Endothelial cell of umbilical vein (primary cell): ENCODE results near the gene CTSW. TPM values are rescaled to one million over a fixed set of nuclear protein-coding genes. Genes with fewer than 3 reads are reported as not detected.
A peak's percentile ranks its signal among the peaks of the same experiment; 100 is the strongest.

Experiments
- BruUV-seq: library from RNA; stranded (reverse); fragments of 400-500 nt; replicated peaks from 2 replicates; lab custom pipeline; 2021; lab: Mats Ljungman, UMichigan
- CTCF ChIA-PET: fragments of 300-600, 350-600 bp; sonication (Branson Sonifier 250); formaldehyde crosslinking; loops from one replicate; lab custom pipeline; 2021; ENCODE audit warnings: antibody characterized with exemption, inconsistent platforms; lab: Charles Lee
- POLR2A ChIA-PET: fragments of 300-600, 350-600 bp; sonication (Branson Sonifier 250); formaldehyde crosslinking; loops from one replicate; lab custom pipeline; 2021; ENCODE audit warnings: antibody characterized with exemption, inconsistent platforms; lab: Charles Lee
- DNase-seq: peaks from one replicate; pipeline ENCODE4 v3.0.0-alpha.2; 2011; ENCODE audit warnings: low read depth, low spot score
- FAIRE-seq: peaks from 2 replicates; lab custom pipeline; 2011; peaks lifted over from hg19 to GRCh38; lab: Jason Lieb, UNC
- H2AFZ ChIP-seq: 2 replicates; pipeline ENCODE4 v1.6.0; 2012; ENCODE audit warnings: low read depth, low read length, control low read depth, inconsistent platforms
- H3K27ac ChIP-seq: 2 replicates; pipeline ENCODE4 v1.5.1; 2011; ENCODE audit warnings: low read depth, mild to moderate bottlenecking, control low read depth, low read length, moderate library complexity; ENCODE audit not compliant: insufficient read depth
- H3K27me3 ChIP-seq, 2 experiments: 2 replicates each; pipeline versions ENCODE4 v1.6.0 to v1.6.1; 2011; ENCODE audit warnings: low read length in 2 of 2, mixed read lengths in 1 of 2; ENCODE audit not compliant: control insufficient read depth in 2 of 2, insufficient read depth in 2 of 2
- H3K36me3 ChIP-seq, 2 experiments: 2 replicates in 1 of 2; 3 replicates in 1 of 2; pipeline ENCODE4 v1.5.1; 2011; ENCODE audit warnings: low read length in 2 of 2, mild to moderate bottlenecking in 1 of 2, moderate library complexity in 1 of 2; ENCODE audit not compliant: control insufficient read depth in 2 of 2, insufficient read depth in 2 of 2; ENCODE audit errors: extremely low read depth in 1 of 2
- H3K4me1 ChIP-seq: 3 replicates; pipeline ENCODE4 v1.5.1; 2011; ENCODE audit warnings: mild to moderate bottlenecking, low read length; ENCODE audit not compliant: control insufficient read depth, insufficient read depth; ENCODE audit errors: extremely low read depth
- H3K4me2 ChIP-seq: 2 replicates; pipeline ENCODE4 v1.6.1; 2011; ENCODE audit warnings: low read length, control low read depth, mixed read lengths; ENCODE audit not compliant: insufficient read depth
- H3K4me3 ChIP-seq, 3 experiments: fragments of 200-600 bp in 1 of 3; sonication (generic), shearing (Covaris generic) in 1 of 3; replicated peaks in 1 of 3; 2 replicates each; pipeline ENCODE4 v1.5.1; 2011 to 2016; ENCODE audit warnings: control low read depth in 3 of 3, low read length in 3 of 3, mild to moderate bottlenecking in 2 of 3, inconsistent platforms in 1 of 3, low read depth in 1 of 3, moderate library complexity in 1 of 3; ENCODE audit not compliant: insufficient read depth in 1 of 3
- H3K79me2 ChIP-seq: 2 replicates; pipeline ENCODE4 v1.6.0; 2012; ENCODE audit warnings: low read length, inconsistent platforms; ENCODE audit not compliant: control insufficient read depth, insufficient read depth
- H3K9ac ChIP-seq: replicated peaks from 2 replicates; pipeline ENCODE3; 2011; ENCODE audit warnings: low read length, control low read depth; ENCODE audit not compliant: insufficient read depth; ENCODE audit errors: extremely low read depth
- H3K9me1 ChIP-seq: replicated peaks from 3 replicates; pipeline ENCODE4 v1.6.0; 2011; ENCODE audit warnings: mild to moderate bottlenecking, low read length; ENCODE audit not compliant: control insufficient read depth, insufficient read depth; ENCODE audit errors: extremely low read depth
- H3K9me3 ChIP-seq: replicated peaks from 2 replicates; pipeline ENCODE4 v1.5.1; 2012; ENCODE audit warnings: low read length, inconsistent platforms; ENCODE audit not compliant: control insufficient read depth, insufficient read depth
- H4K20me1 ChIP-seq: replicated peaks from 2 replicates; pipeline ENCODE3; 2011; ENCODE audit warnings: mild to moderate bottlenecking, low read length; ENCODE audit not compliant: control insufficient read depth, insufficient read depth; ENCODE audit errors: extremely low read depth
- CTCF ChIP-seq, 2 donors: IDR thresholded peaks; 1 replicate in 1 of 2; 2 replicates in 1 of 2; pipeline ENCODE4 v1.5.1; 2011; ENCODE audit warnings: low read length in 2 of 2, mild to moderate bottlenecking in 2 of 2, moderate library complexity in 2 of 2, control low read depth in 1 of 2, inconsistent platforms in 1 of 2, low read depth in 1 of 2; ENCODE audit not compliant: insufficient read depth in 1 of 2; ENCODE audit errors: extremely low read depth in 1 of 2
- GATA2 ChIP-seq: IDR thresholded peaks from 2 replicates; pipeline ENCODE4 v1.7.0; 2011; ENCODE audit warnings: low read depth, mild to moderate bottlenecking, moderate library complexity, mixed read lengths, low read length; ENCODE audit not compliant: insufficient read length, insufficient read depth
- JUN ChIP-seq: IDR thresholded peaks from 2 replicates; pipeline ENCODE4 v1.6.1; 2011; ENCODE audit warnings: borderline replicate concordance, low read depth; ENCODE audit not compliant: insufficient read length, insufficient read depth
- POLR2A ChIP-seq: IDR thresholded peaks from 2 replicates; pipeline ENCODE4 v1.6.1; 2012; ENCODE audit warnings: low read depth, mild to moderate bottlenecking, control low read depth, low read length
- POLR2AphosphoS5 ChIP-seq: IDR thresholded peaks from 2 replicates; pipeline ENCODE4 v1.6.1; 2012; ENCODE audit warnings: low read depth, mild to moderate bottlenecking, control low read depth, low read length, moderate library complexity; ENCODE audit not compliant: insufficient read depth
- dilution Hi-C: fragments of 300-500 bp; cut with MboI; formaldehyde crosslinking; loops from one replicate; pipeline ENCODE4 v1.15.0; 2019; ENCODE audit warnings: low sequenced_read_pairs; ENCODE audit not compliant: extremely low pct_ligation_motif_present
- intact Hi-C: fragments of 100-400 bp; cut with micrococcal nuclease; formaldehyde crosslinking; loops from one replicate; pipeline ENCODE4 v1.10.0; 2022
- polyA plus RNA-seq, 4 experiments: library from polyadenylated mRNA; depleted of rRNA in 3 of 4; stranded (reverse) in 3 of 4; unstranded in 1 of 4; fragments of >200 nt; gene quantifications; 2 replicates each; pipeline versions ENCODE4 v1.2.1 to v1.2.3, GENCODE V29; 2011 to 2012; ENCODE audit warnings: missing spikeins in 1 of 4
- total RNA-seq: library from RNA; stranded (reverse); gene quantifications from 2 replicates; pipeline ENCODE4 v1.2.3, GENCODE V29; 2021

CTSW gene
- total and polyA plus RNA-seq, 2 donors (not counting 3 experiments of a cell fraction or from before 2014, with no cell fraction given), result not detected

DNA sequence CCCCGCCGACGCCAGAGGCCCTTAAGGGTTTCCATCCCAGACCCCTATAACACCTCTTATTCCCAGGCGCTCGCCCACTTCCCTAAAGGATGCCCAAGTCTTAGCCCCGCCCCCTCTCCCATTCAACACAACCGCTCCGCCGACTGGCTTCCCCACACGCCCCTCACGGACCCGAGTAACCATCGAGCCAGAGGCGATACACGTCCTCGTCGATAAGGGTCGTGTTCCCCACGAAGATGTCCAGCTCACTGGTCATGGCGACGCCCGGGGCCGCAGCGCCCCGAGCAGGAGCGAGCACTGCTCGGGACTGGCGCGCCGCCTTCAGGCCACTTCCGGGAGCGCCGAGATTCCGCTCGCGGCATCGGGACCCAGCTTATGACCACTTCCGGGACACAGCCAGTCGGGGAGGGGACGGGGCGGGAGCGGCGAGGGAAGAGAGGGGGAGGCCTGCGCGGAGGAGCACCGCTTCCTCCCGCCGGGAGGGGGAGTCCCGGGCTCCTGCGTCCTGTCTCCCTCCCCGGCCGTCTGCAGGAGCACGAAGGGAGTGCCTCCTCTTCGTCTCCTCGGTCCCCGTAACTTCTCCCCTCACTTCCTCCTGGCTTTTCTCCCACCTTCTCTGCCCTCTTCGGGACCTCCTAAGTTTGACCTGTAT is 8.7 kb downstream of the CTSW start, which contains the start of gene FIBP:
Gene FIBP (minus strand): TSS at position 309 of the 652 bp plus-strand sequence. CDS start 53 bp downstream, at position 256.
- DNase-seq, result peak; percentile 97
- no peaks in the 10 kb centered on the region for H4K20me1 ChIP-seq
- no peak for TF ChIP-seq JUN
- no peak for TF ChIP-seq GATA2
- TF ChIP-seq CTCF (IDR thresholded peaks at IDR 0.05; ENCODE audit: extremely low read depth in 1 of 2, insufficient read depth in 1 of 2, low read depth in 1 of 2, low read length in 2 of 2), result peak; percentile 80 to 91
- TF ChIP-seq POLR2AphosphoS5, result peak; percentile 99
- peak; percentile 99 for TF ChIP-seq POLR2A
- CTCF ChIA-PET, result interaction anchor here (0.6 to 6.7 kb wide), 45 partner anchors 9 to 1116 kb away, joined by 3 to 75 read pairs (median 5); partner anchors contain the start of genes AP5B1, BANF1, C11orf68 and CFL1
- FAIRE-seq, result peak; percentile 98
- H3K4me3 ChIP-seq, result peak within 1 kb of the TSS; percentile 34 to 66 (median 64)
- H3K9ac ChIP-seq, result peak within 1 kb of the TSS; percentile 71
- H3K27me3 ChIP-seq, result no peaks in the 10 kb centered on the region
- intact Hi-C loops, result loop anchor here (1.0 to 5.0 kb wide), 7 partner anchors 15 to 177 kb away; partner anchors contain the start of genes C11orf68, DRAP1, EFEMP2 and MUS81
- no peaks in the 10 kb centered on the region for H3K9me1 ChIP-seq
- peaks cover 4 to 19% of the 10 kb centered on the region in 2 experiments for H3K36me3 ChIP-seq
- peak within 1 kb of the TSS; percentile 40 for H2AFZ ChIP-seq
- peak within 1 kb of the TSS; percentile 62 for H3K4me2 ChIP-seq
- H3K4me1 ChIP-seq, result peaks cover 43% of the 10 kb centered on the region
- H3K9me3 ChIP-seq, result no peaks in the 10 kb centered on the region
- dilution Hi-C loops, result no loop called here
- H3K79me2 ChIP-seq, result peaks cover 37% of the 10 kb centered on the region
- H3K27ac ChIP-seq, result peak within 1 kb of the TSS; percentile 99
- POLR2A ChIA-PET, result interaction anchor here (0.6 to 6.7 kb wide), 8 partner anchors 10 to 193 kb away, joined by 3 to 67 read pairs (median 4); partner anchors contain the start of genes CFL1, FOSL1 and MUS81
- no TSS peak for BruUV-seq
